NCI-H2107 treated with DMSO at 0.1 percent for 48 hours (cell line): ENCODE data around the gene B4GALNT3.

Experiments used
- DNase-seq: peaks from one replicate; lab custom pipeline; 2025; ENCODE audit not compliant: unreplicated experiment; lab: John Stamatoyannopoulos, UW

The B4GALNT3 gene

GRCh38 chr12:467591-467990, 7.9 kb downstream of the B4GALNT3 start:
- DNase-seq = no peak

- DNase-seq = no peak
Measured at GRCh38 chr12:468671-469389, 9.1 kb downstream of the B4GALNT3 start.

- no peak for DNase-seq
Measured at GRCh38 chr12:470133-470532, 10.4 kb downstream of the B4GALNT3 start.

- no peak for DNase-seq
Measured at GRCh38 chr12:473198-473597, 13.5 kb downstream of the B4GALNT3 start.

GRCh38 chr12:473863-474577, 14.3 kb downstream of the B4GALNT3 start:
- no peak for DNase-seq

GRCh38 chr12:475286-475685, 15.5 kb downstream of the B4GALNT3 start:
- DNase-seq = no peak

GRCh38 chr12:479161-479560, 19.4 kb downstream of the B4GALNT3 start:
- DNase-seq = no peak

- DNase-seq = no peak
Measured at GRCh38 chr12:480831-481816, 21.4 kb downstream of the B4GALNT3 start.

GRCh38 chr12:482061-482460, 22.3 kb downstream of the B4GALNT3 start:
- DNase-seq = no peak

GRCh38 chr12:484096-484495, 24.4 kb downstream of the B4GALNT3 start:
- DNase-seq = no peak

- DNase-seq = no peak
Measured at GRCh38 chr12:490260-490659, 30.5 kb downstream of the B4GALNT3 start.

- DNase-seq = no peak
Measured at GRCh38 chr12:495466-495865, 35.7 kb downstream of the B4GALNT3 start.

- no peak for DNase-seq
Measured at GRCh38 chr12:496736-497135, 37.0 kb downstream of the B4GALNT3 start.

- DNase-seq = no peak
Measured at GRCh38 chr12:497501-498160, 37.9 kb downstream of the B4GALNT3 start.

- DNase-seq = no peak
Measured at GRCh38 chr12:499837-500458, 40.2 kb downstream of the B4GALNT3 start.

GRCh38 chr12:501722-502447, 42.1 kb downstream of the B4GALNT3 start:
- DNase-seq = no peak

GRCh38 chr12:503111-503761, 43.5 kb downstream of the B4GALNT3 start:
- peak; percentile 18 for DNase-seq

- DNase-seq = no peak
Measured at GRCh38 chr12:505221-505620, 45.5 kb downstream of the B4GALNT3 start.

GRCh38 chr12:507391-507796, 47.7 kb downstream of the B4GALNT3 start:
- no peak for DNase-seq
